SH-SY5Y (cell line): ENCODE data around the gene TRMT2A.

Source experiments
- GATA2 ChIP-seq: IDR thresholded peaks from 2 replicates; pipeline ENCODE4 v1.6.1; 2011; ENCODE audit warnings: mild to moderate bottlenecking, low read depth, low read length
- GATA3 ChIP-seq: IDR thresholded peaks from 2 replicates; pipeline ENCODE4 v1.6.1; 2011; ENCODE audit warnings: low read depth, mild to moderate bottlenecking, low read length, moderate library complexity

GRCh38 chr22:20127318-20127868 is 10.4 kb upstream of the TRMT2A start:
- TF ChIP-seq GATA2 (no peak), GATA3 (no peak)
